ENCODE data around the gene SPATA32.

Gene SPATA32

GRCh38 chr17:45231481-45232116, 30.3 kb downstream of the SPATA32 start:
- no peak for DNase-seq

GRCh38 chr17:45230787-45231480, 31.0 kb downstream of the SPATA32 start:
- DNase-seq: no peak

- no peak for DNase-seq
These were observed 31.5 kb downstream of the SPATA32 start for GRCh38 chr17:45230410-45230786.

GRCh38 chr17:45229681-45230409, 32.0 kb downstream of the SPATA32 start:
- DNase-seq: no peak

- peak in 27 of 56 donors; percentile 11 to 65 (median 30) for DNase-seq
These were observed 32.9 kb downstream of the SPATA32 start for GRCh38 chr17:45228763-45229539.

GRCh38 chr17:45227926-45228762, 33.8 kb downstream of the SPATA32 start:
- no peak for DNase-seq

GRCh38 chr17:45227101-45227925, 34.6 kb downstream of the SPATA32 start:
- no peak for DNase-seq

- no peak for DNase-seq
These were observed 35.3 kb downstream of the SPATA32 start for GRCh38 chr17:45226576-45226975.

- peak in 31 of 56 donors; percentile 8 to 73 (median 36) for DNase-seq
These were observed 35.8 kb downstream of the SPATA32 start for GRCh38 chr17:45225964-45226530.

GRCh38 chr17:45225051-45225700, 36.7 kb downstream of the SPATA32 start:
- DNase-seq: no peak

GRCh38 chr17:45224671-45225050, 37.2 kb downstream of the SPATA32 start:
- no peak for DNase-seq

GRCh38 chr17:45223539-45224528, 38.1 kb downstream of the SPATA32 start:
- DNase-seq: no peak

GRCh38 chr17:45222996-45223538, 38.8 kb downstream of the SPATA32 start:
- no peak for DNase-seq

- no peak for DNase-seq
These were observed 39.5 kb downstream of the SPATA32 start for GRCh38 chr17:45222289-45222995.

GRCh38 chr17:45222014-45222288, 39.9 kb downstream of the SPATA32 start:
- no peak for DNase-seq

- DNase-seq: peak in 9 of 56 donors; percentile 4 to 50 (median 21)
These were observed 40.5 kb downstream of the SPATA32 start, which contains the start of gene FMNL1 for GRCh38 chr17:45221081-45222013. Gene FMNL1 (plus strand): TSS chr17:45221885. CDS start chr17:45222125, 240 bp downstream.
